A549 (cell line): ENCODE results near the gene KCNQ1. TPM values are rescaled to one million over a fixed set of nuclear protein-coding genes. Genes with fewer than 3 reads are reported as not detected.

Experiments used
- ATAC-seq, 2 experiments: fragments of 200-7000 bp in 1 of 2; fragments of >200 bp in 1 of 2; cut with Nextera tagmentation in 1 of 2; cut with Tn5 transposase in 1 of 2; 3 replicates each; pipeline versions ENCODE4 v1.8.0 to v1.9.1; 2018 to 2020; ENCODE audit warnings: mild to moderate bottlenecking in 1 of 2, moderate library complexity in 1 of 2
- CTCF ChIA-PET: fragments of 300-600 bp; sonication (Branson Sonifier 250); formaldehyde crosslinking; extraction: SDS; loops from one replicate; lab custom pipeline; 2021; ENCODE audit warnings: antibody characterized with exemption, inconsistent platforms; lab: Yijun Ruan, JAX
- POLR2A ChIA-PET: fragments of 350-600 bp; formaldehyde crosslinking; extraction: SDS; loops from one replicate; lab custom pipeline; 2021; ENCODE audit warnings: antibody characterized with exemption, inconsistent platforms; lab: Yijun Ruan, JAX
- DNase-seq, 2 experiments: peaks; one replicate each; pipeline versions ENCODE4 v3.0.0 to v3.0.0-alpha.2; 2011 to 2016; ENCODE audit warnings: low read depth in 1 of 2, low spot score in 1 of 2
- FAIRE-seq: peaks from 2 replicates; lab custom pipeline; 2011; peaks lifted over from hg19 to GRCh38; lab: Jason Lieb, UNC
- H3K27ac ChIP-seq, 2 experiments: fragments of >200 bp; sonication (Bioruptor Twin); formaldehyde crosslinking; 3 replicates each; pipeline ENCODE4 v1.5.1; 2016 to 2017
- H3K4me1 ChIP-seq: fragments of >200 bp; sonication (Bioruptor Twin); formaldehyde crosslinking; 3 replicates; pipeline ENCODE4 v1.6.1; 2016
- H3K4me2 ChIP-seq: fragments of >200 bp; sonication (Bioruptor Twin); formaldehyde crosslinking; 3 replicates; pipeline ENCODE4 v1.6.1; 2016
- H3K4me3 ChIP-seq: fragments of >200 bp; sonication (Bioruptor Twin); formaldehyde crosslinking; 3 replicates; pipeline ENCODE4 v1.5.1; 2016
- H3K9me3 ChIP-seq: fragments of >200 bp; sonication (Bioruptor Twin); formaldehyde crosslinking; 3 replicates; pipeline ENCODE4 v1.6.1; 2016
- ATOH8 ChIP-seq: fragments of 250-450 bp; sonication (Bioruptor Pico); IDR thresholded peaks from 2 replicates; pipeline ENCODE4 v1.5.0; 2020; ENCODE audit warnings: low read depth, mild to moderate bottlenecking, moderate library complexity
- CBX8 ChIP-seq: fragments of 200-600 bp; sonication (generic); IDR thresholded peaks from 2 replicates; pipeline ENCODE4 v1.6.1; 2016
- EP300 ChIP-seq, 2 experiments: fragments of >200 bp; sonication (Bioruptor Twin); formaldehyde crosslinking; IDR thresholded peaks; 2 replicates in 1 of 2; 3 replicates in 1 of 2; pipeline ENCODE4 v1.6.1; 2016 to 2017
- ESRRA ChIP-seq: fragments of 150-350 bp; IDR thresholded peaks from 2 replicates; pipeline ENCODE4 v1.6.1; 2014; ENCODE audit warnings: mild to moderate bottlenecking, low read length, borderline replicate concordance
- FOXS1 ChIP-seq: fragments of 250-450 bp; sonication (Bioruptor Pico); IDR thresholded peaks from 2 replicates; pipeline ENCODE4 v1.5.0; 2020; ENCODE audit warnings: mild to moderate bottlenecking, moderate library complexity
- HEYL ChIP-seq: fragments of 250-450 bp; sonication (Bioruptor Pico); IDR thresholded peaks from 2 replicates; pipeline ENCODE4 v1.8.0; 2021; ENCODE audit warnings: mild to moderate bottlenecking, moderate library complexity
- HMGXB4 ChIP-seq: fragments of 250-450 bp; sonication (Bioruptor Pico); IDR thresholded peaks from 2 replicates; pipeline ENCODE4 v1.5.0; 2021; ENCODE audit warnings: mild to moderate bottlenecking, moderate library complexity, borderline replicate concordance
- HOXB13 ChIP-seq: fragments of 250-450 bp; sonication (Bioruptor Pico); IDR thresholded peaks from 2 replicates; pipeline ENCODE4 v1.5.0; 2020; ENCODE audit warnings: low read depth, mild to moderate bottlenecking, moderate library complexity
- HOXB5 ChIP-seq: fragments of 250-450 bp; sonication (Bioruptor Pico); IDR thresholded peaks from 2 replicates; pipeline ENCODE4 v1.5.0; 2020; ENCODE audit warnings: mild to moderate bottlenecking, moderate library complexity
- JUNB ChIP-seq: fragments of >200 bp; sonication (Bioruptor Twin); formaldehyde crosslinking; IDR thresholded peaks from 2 replicates; pipeline ENCODE4 v1.6.1; 2016
- KDM5A ChIP-seq: fragments of 200-600 bp; sonication (generic); IDR thresholded peaks from 2 replicates; pipeline ENCODE4 v1.6.1; 2016; ENCODE audit warnings: antibody characterized with exemption, mild to moderate bottlenecking
- NPAS2 ChIP-seq: fragments of 250-450 bp; sonication (Bioruptor Pico); IDR thresholded peaks from 2 replicates; pipeline ENCODE4 v1.8.0; 2022; ENCODE audit warnings: mild to moderate bottlenecking, moderate library complexity, borderline replicate concordance
- POLR2A ChIP-seq: IDR thresholded peaks from 2 replicates; pipeline ENCODE4 v1.6.1; 2012; ENCODE audit warnings: mild to moderate bottlenecking, low read length
- RNF2 ChIP-seq: fragments of 200-600 bp; sonication (generic); IDR thresholded peaks from 2 replicates; pipeline ENCODE4 v1.6.1; 2016; ENCODE audit warnings: low read depth, mild to moderate bottlenecking, antibody characterized with exemption, moderate library complexity, borderline replicate concordance
- SMC3 ChIP-seq: fragments of >200 bp; sonication (Bioruptor Twin); formaldehyde crosslinking; IDR thresholded peaks from 3 replicates; pipeline ENCODE4 v1.6.1; 2018; ENCODE audit warnings: inconsistent platforms
- SREBF2 ChIP-seq: fragments of 450-650 bp; IDR thresholded peaks from 2 replicates; pipeline ENCODE4 v1.6.1; 2014; ENCODE audit warnings: mild to moderate bottlenecking, moderate library complexity
- WGBS: methylation state at CpG from one replicate; pipeline ENCODE4 v1.1.6; 2017; ENCODE audit errors: missing lambda C conversion rate; 5-methylcytosine and 5-hydroxymethylcytosine counted together
- polyA plus RNA-seq, 4 experiments: library from polyadenylated mRNA; depleted of rRNA in 3 of 4; stranded (reverse); fragments of >200 nt; fragmentation: RNase III in 1 of 4; extraction: RNeasy Plus Mini Kit Qiagen cat#74134 plus additional on column Dnase treatment in 1 of 4; gene quantifications; 2 replicates in 3 of 4; 3 replicates in 1 of 4; pipeline ENCODE4 v1.2.3, GENCODE V29; 2011 to 2017
- TF ChIP-seq, protein P1 (sequence below): IDR thresholded peaks from 2 replicates; pipeline ENCODE4 v1.6.1; 2012
- TF ChIP-seq, protein P2 (sequence below): fragments of >200 bp; sonication (Bioruptor Twin); formaldehyde crosslinking; IDR thresholded peaks from 2 replicates; pipeline ENCODE4 v1.6.1; 2016
- TF ChIP-seq, protein P3 (sequence below): fragments of >200 bp; sonication (Bioruptor Twin); formaldehyde crosslinking; IDR thresholded peaks from 3 replicates; pipeline ENCODE4 v1.5.1; 2016

KCNQ1 gene
- polyA plus RNA-seq, 2 of the 4 experiments (the other 2 are of a cell fraction): 0.14 to 0.17 TPM

- CTCF ChIA-PET: interaction anchor here (0.6 to 3.1 kb wide), 2 partner anchors 14 to 17 kb away, joined by 3 to 18 read pairs; no protein-coding TSS in a partner anchor
- ATAC-seq: no peak
- no peak overlapping the region for H3K4me3 ChIP-seq
- no peak for TF ChIP-seq HMGXB4 (CRISPR knock-in tag)
- TF ChIP-seq, protein P1, sequence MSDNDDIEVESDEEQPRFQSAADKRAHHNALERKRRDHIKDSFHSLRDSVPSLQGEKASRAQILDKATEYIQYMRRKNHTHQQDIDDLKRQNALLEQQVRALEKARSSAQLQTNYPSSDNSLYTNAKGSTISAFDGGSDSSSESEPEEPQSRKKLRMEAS: no peak
- TF ChIP-seq CBX8: no peak
- TF ChIP-seq ATOH8: no peak
- no peak for TF ChIP-seq SMC3
- TF ChIP-seq HOXB5 (CRISPR knock-in tag): no peak
- no peak for TF ChIP-seq EP300 (IDR thresholded peaks at IDR 0.05)
- TF ChIP-seq, protein P2, sequence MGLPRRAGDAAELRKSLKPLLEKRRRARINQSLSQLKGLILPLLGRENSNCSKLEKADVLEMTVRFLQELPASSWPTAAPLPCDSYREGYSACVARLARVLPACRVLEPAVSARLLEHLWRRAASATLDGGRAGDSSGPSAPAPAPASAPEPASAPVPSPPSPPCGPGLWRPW: no peak
- no peak for TF ChIP-seq KDM5A
- TF ChIP-seq POLR2A: no peak
- TF ChIP-seq HOXB13 (CRISPR knock-in tag): no peak
- no peak for TF ChIP-seq HEYL (CRISPR knock-in tag)
- TF ChIP-seq SREBF2: no peak
- no peak for TF ChIP-seq NPAS2
- no peak for TF ChIP-seq JUNB
- no peak for TF ChIP-seq ESRRA
- TF ChIP-seq, all 56 proteins: peak for 0
- 62% methylated on average over 9 of the region's 13 CpGs for WGBS
- Histone ChIP-seq H3K27ac (no peak overlapping the region), H3K9me3 (no peaks in the 10 kb centered on the region), H3K4me2 (no peak overlapping the region), H3K4me1 (no peaks in the 10 kb centered on the region)
- POLR2A ChIA-PET: no interaction called here
- DNase-seq (no peak), FAIRE-seq (no peak)
Measured at GRCh38 chr11:2549491-2549875, 104.7 kb downstream of the KCNQ1 start.

- CTCF ChIA-PET: interaction anchor here (0.6 to 3.1 kb wide), 3 partner anchors 13 to 131 kb away, joined by 3 to 18 read pairs (median 3); no protein-coding TSS in a partner anchor
Measured at GRCh38 chr11:2549876-2550605, 105.2 kb downstream of the KCNQ1 start.

More at GRCh38 chr11:2549876-2550605, 105.2 kb downstream of the KCNQ1 start:
- ATAC-seq (no peak), DNase-seq (no peak), FAIRE-seq (no peak)
- Histone ChIP-seq H3K9me3 (no peaks in the 10 kb centered on the region), H3K4me1 (no peaks in the 10 kb centered on the region), H3K27ac (no peak overlapping the region), H3K4me2 (no peak overlapping the region), H3K4me3 (no peak overlapping the region)
- TF ChIP-seq ATOH8 (no peak), KDM5A (no peak), SMC3 (no peak), FOXS1 (CRISPR knock-in tag) (no peak), RNF2 (no peak)
- TF ChIP-seq, protein P3, sequence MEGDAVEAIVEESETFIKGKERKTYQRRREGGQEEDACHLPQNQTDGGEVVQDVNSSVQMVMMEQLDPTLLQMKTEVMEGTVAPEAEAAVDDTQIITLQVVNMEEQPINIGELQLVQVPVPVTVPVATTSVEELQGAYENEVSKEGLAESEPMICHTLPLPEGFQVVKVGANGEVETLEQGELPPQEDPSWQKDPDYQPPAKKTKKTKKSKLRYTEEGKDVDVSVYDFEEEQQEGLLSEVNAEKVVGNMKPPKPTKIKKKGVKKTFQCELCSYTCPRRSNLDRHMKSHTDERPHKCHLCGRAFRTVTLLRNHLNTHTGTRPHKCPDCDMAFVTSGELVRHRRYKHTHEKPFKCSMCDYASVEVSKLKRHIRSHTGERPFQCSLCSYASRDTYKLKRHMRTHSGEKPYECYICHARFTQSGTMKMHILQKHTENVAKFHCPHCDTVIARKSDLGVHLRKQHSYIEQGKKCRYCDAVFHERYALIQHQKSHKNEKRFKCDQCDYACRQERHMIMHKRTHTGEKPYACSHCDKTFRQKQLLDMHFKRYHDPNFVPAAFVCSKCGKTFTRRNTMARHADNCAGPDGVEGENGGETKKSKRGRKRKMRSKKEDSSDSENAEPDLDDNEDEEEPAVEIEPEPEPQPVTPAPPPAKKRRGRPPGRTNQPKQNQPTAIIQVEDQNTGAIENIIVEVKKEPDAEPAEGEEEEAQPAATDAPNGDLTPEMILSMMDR: no peak
- POLR2A ChIA-PET: no interaction called here
- WGBS: 66% methylated on average over 25 of the region's 36 CpGs
